Activated naive CD8-positive, alpha-beta T cell (primary cell): ENCODE measurements around the gene IL17C.
A peak's percentile ranks its signal among the peaks of the same experiment; 100 is the strongest.

Experiments used
- H3K27ac Mint-ChIP-seq: one replicate; pipeline ENCODE4 v1.8.0; 2021; ENCODE audit warnings: mixed read lengths
- H3K27me3 Mint-ChIP-seq: one replicate; pipeline ENCODE4 v1.8.0; 2021; ENCODE audit warnings: mixed read lengths
- H3K36me3 Mint-ChIP-seq: one replicate; pipeline ENCODE4 v1.8.0; 2021; ENCODE audit warnings: mixed read lengths
- H3K4me1 Mint-ChIP-seq: one replicate; pipeline ENCODE4 v1.8.0; 2021; ENCODE audit warnings: low read depth, mixed read lengths
- H3K4me3 Mint-ChIP-seq: one replicate; pipeline ENCODE4 v1.8.0; 2021; ENCODE audit warnings: mild to moderate bottlenecking, mixed read lengths
- H3K9me3 Mint-ChIP-seq: one replicate; pipeline ENCODE4 v1.8.0; 2021; ENCODE audit warnings: low read depth, mixed read lengths

The IL17C gene

DNA sequence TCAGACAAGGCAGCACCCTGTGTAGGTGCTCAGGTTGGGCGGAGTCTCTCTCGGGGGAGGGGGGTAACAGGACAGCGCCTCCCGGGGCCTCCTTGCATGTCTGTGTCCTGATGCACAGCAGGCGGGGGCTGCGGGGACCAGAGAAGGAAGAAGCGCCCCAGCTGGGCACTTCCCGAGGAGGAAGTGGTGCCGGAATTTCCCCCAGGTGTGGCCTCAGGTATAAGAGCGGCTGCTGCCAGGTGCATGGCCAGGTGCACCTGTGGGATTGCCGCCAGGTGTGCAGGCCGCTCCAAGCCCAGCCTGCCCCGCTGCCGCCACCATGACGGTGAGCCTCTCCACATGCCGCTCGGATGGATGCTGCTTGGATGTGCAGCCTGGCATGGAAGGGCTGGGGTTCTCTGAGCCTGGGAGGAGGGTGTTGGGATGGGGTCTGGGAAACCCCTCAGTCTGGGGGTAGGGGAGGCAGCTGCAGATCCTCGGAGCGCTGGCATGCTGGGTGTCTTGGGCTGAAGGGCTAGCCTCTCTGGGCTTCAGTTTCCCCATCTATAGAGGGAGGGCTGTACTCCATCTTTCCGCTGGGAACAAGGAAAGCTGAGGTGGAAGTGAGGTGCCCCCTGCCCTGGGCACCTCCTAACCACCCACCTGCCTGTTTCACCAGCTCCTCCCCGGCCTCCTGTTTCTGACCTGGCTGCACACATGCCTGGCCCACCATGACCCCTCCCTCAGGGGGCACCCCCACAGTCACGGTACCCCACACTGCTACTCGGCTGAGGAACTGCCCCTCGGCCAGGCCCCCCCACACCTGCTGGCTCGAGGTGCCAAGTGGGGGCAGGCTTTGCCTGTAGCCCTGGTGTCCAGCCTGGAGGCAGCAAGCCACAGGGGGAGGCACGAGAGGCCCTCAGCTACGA lies at the start of gene IL17C:
Gene IL17C, plus strand, starts transcription at position 250 of the 908 bp plus-strand sequence. Its CDS starts 70 bp downstream, at position 320.
- Mint-ChIP-seq H3K27me3 (no peaks in the 10 kb centered on the region), H3K36me3 (peaks cover 3% of the 10 kb centered on the region), H3K9me3 (no peaks in the 10 kb centered on the region), H3K4me3 (peak within 1 kb of the TSS; percentile 51), H3K4me1 (peaks cover 35% of the 10 kb centered on the region), H3K27ac (no peak within 1 kb of the TSS)

- Mint-ChIP-seq H3K9me3 (no peaks in the 10 kb centered on the region), H3K36me3 (peaks cover 10% of the 10 kb centered on the region), H3K4me1 (peaks cover 44% of the 10 kb centered on the region), H3K27me3 (no peaks in the 10 kb centered on the region), H3K4me3 (no peak overlapping the region), H3K27ac (peak overlapping the region; percentile 46)
These were observed 49.6 kb upstream of the IL17C start for GRCh38 chr16:88588754-88589153.

DNA sequence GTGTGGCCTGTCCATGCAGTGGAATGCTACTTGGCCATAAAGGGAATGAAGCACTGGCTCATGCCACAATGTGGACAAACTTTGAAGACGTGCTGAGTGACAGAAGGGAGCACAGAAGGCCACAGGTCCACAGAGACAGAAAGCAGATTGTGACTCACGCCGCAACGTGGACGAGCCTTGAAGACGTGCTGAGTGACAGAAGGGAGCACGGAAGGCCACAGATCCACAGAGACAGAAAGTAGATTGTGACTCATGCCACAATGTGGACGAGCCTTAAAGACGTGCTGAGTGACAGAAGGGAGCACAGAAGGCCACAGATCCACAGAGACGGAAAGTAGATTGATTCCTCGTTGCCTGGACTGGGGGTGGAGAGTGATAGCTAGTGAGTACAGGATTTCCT lies 48.9 kb upstream of the IL17C start:
- Mint-ChIP-seq H3K36me3 (peaks cover 10% of the 10 kb centered on the region), H3K27ac (peak overlapping the region; percentile 46), H3K27me3 (no peaks in the 10 kb centered on the region), H3K9me3 (no peaks in the 10 kb centered on the region), H3K4me1 (peaks cover 44% of the 10 kb centered on the region), H3K4me3 (no peak overlapping the region)

GRCh38 chr16:88591577-88592021 lies 46.8 kb upstream of the IL17C start:
- Mint-ChIP-seq H3K4me3 (peak overlapping the region; percentile 32), H3K9me3 (no peaks in the 10 kb centered on the region), H3K36me3 (peaks cover 10% of the 10 kb centered on the region), H3K27me3 (no peaks in the 10 kb centered on the region), H3K4me1 (peaks cover 40% of the 10 kb centered on the region), H3K27ac (no peak overlapping the region)

- peaks cover 7% of the 10 kb centered on the region for H3K36me3 Mint-ChIP-seq
- H3K9me3 Mint-ChIP-seq = no peaks in the 10 kb centered on the region
- peaks cover 31% of the 10 kb centered on the region for H3K4me1 Mint-ChIP-seq
- no peak overlapping the region for H3K4me3 Mint-ChIP-seq
- H3K27ac Mint-ChIP-seq = no peak overlapping the region
- H3K27me3 Mint-ChIP-seq = no peaks in the 10 kb centered on the region
These were observed 45.3 kb upstream of the IL17C start for GRCh38 chr16:88593061-88593460.

- Mint-ChIP-seq H3K36me3 (peaks cover 7% of the 10 kb centered on the region), H3K4me1 (peaks cover 28% of the 10 kb centered on the region), H3K9me3 (no peaks in the 10 kb centered on the region), H3K27me3 (no peaks in the 10 kb centered on the region), H3K4me3 (no peak overlapping the region), H3K27ac (no peak overlapping the region)
These were observed 44.9 kb upstream of the IL17C start for GRCh38 chr16:88593489-88593888.

- H3K27ac Mint-ChIP-seq = no peak overlapping the region
- H3K9me3 Mint-ChIP-seq = no peaks in the 10 kb centered on the region
- no peak overlapping the region for H3K4me3 Mint-ChIP-seq
- H3K36me3 Mint-ChIP-seq = peaks cover 7% of the 10 kb centered on the region
- H3K27me3 Mint-ChIP-seq = no peaks in the 10 kb centered on the region
- peaks cover 25% of the 10 kb centered on the region for H3K4me1 Mint-ChIP-seq
These were observed 44.5 kb upstream of the IL17C start for GRCh38 chr16:88593910-88594309.

GRCh38 chr16:88595101-88595500 lies 43.3 kb upstream of the IL17C start:
- no peaks in the 10 kb centered on the region for H3K27me3 Mint-ChIP-seq
- H3K27ac Mint-ChIP-seq = no peak overlapping the region
- H3K36me3 Mint-ChIP-seq = no peaks in the 10 kb centered on the region
- no peak overlapping the region for H3K4me3 Mint-ChIP-seq
- H3K9me3 Mint-ChIP-seq = no peaks in the 10 kb centered on the region
- peaks cover 15% of the 10 kb centered on the region for H3K4me1 Mint-ChIP-seq

- Mint-ChIP-seq H3K4me1 (peaks cover 14% of the 10 kb centered on the region), H3K27me3 (no peaks in the 10 kb centered on the region), H3K36me3 (no peaks in the 10 kb centered on the region), H3K4me3 (no peak overlapping the region), H3K27ac (no peak overlapping the region), H3K9me3 (no peaks in the 10 kb centered on the region)
These were observed 42.5 kb upstream of the IL17C start for GRCh38 chr16:88595921-88596320.

DNA sequence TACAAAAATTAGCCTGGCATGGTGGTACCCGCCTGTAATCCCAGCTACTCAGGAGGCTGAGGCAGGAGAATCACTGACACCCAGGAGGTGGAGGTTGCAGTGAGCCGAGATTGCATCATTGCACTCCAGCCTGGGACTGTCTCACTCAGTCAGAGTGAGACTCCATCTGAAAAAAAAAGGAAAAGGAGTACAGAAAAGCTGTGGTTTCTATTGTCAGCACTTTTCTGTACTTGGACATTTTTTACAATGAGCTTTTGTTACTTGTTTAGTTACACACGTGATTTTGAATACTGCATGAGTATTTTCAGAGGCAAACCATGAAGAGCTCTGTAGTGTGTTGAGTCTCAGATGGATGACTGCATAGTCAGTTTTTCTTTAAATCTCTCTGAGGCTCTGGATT lies 41.9 kb upstream of the IL17C start:
- Mint-ChIP-seq H3K27me3 (no peaks in the 10 kb centered on the region), H3K4me3 (no peak overlapping the region), H3K36me3 (no peaks in the 10 kb centered on the region), H3K9me3 (no peaks in the 10 kb centered on the region), H3K27ac (no peak overlapping the region), H3K4me1 (peaks cover 14% of the 10 kb centered on the region)

GRCh38 chr16:88597856-88598491 lies 40.4 kb upstream of the IL17C start:
- H3K36me3 Mint-ChIP-seq = no peaks in the 10 kb centered on the region
- no peaks in the 10 kb centered on the region for H3K27me3 Mint-ChIP-seq
- H3K9me3 Mint-ChIP-seq = no peaks in the 10 kb centered on the region
- H3K4me3 Mint-ChIP-seq = no peak overlapping the region
- H3K27ac Mint-ChIP-seq = no peak overlapping the region
- H3K4me1 Mint-ChIP-seq = peaks cover 6% of the 10 kb centered on the region

GRCh38 chr16:88599092-88599733 lies 39.2 kb upstream of the IL17C start:
- peaks cover 4% of the 10 kb centered on the region for H3K4me1 Mint-ChIP-seq
- no peak overlapping the region for H3K27ac Mint-ChIP-seq
- no peaks in the 10 kb centered on the region for H3K27me3 Mint-ChIP-seq
- H3K36me3 Mint-ChIP-seq = no peaks in the 10 kb centered on the region
- no peaks in the 10 kb centered on the region for H3K9me3 Mint-ChIP-seq
- no peak overlapping the region for H3K4me3 Mint-ChIP-seq

DNA sequence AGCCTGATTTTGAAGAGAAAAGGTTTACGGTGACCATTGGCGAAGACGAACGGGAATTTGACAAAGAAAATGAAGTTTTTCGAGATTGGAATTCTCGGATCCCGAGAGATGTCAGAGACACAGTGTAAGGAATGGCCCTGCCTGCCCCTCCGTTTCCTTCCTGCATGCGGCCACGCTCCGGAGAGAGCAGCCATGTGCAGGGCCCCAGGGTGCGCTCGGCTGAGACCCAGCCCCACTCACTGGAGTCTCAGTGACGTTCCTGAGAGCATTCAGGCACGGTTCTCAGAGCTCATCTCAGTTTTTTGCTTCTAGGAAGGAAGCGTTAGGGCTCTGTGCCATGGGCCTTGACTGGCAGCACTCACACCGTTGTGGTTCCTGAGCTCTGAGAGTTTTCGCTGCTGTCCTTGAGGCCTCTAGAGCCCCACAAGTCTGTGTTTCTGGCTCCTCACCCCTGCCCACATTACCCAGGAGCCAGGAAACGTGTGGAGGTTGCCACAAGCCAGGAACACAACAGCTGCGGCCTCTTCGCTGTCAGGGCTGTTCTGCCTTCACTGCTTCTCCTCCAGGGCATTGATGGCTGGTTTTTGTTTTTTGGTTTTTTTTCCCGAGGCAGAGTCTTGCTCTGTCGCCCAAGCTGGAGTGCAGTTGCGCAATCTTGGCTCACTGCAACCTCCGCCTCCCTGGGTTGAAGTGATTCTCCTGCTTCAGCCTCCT lies 38.4 kb upstream of the IL17C start:
- no peak overlapping the region for H3K4me3 Mint-ChIP-seq
- no peaks in the 10 kb centered on the region for H3K36me3 Mint-ChIP-seq
- H3K27ac Mint-ChIP-seq = no peak overlapping the region
- no peaks in the 10 kb centered on the region for H3K9me3 Mint-ChIP-seq
- H3K27me3 Mint-ChIP-seq = no peaks in the 10 kb centered on the region
- peaks cover 4% of the 10 kb centered on the region for H3K4me1 Mint-ChIP-seq

DNA sequence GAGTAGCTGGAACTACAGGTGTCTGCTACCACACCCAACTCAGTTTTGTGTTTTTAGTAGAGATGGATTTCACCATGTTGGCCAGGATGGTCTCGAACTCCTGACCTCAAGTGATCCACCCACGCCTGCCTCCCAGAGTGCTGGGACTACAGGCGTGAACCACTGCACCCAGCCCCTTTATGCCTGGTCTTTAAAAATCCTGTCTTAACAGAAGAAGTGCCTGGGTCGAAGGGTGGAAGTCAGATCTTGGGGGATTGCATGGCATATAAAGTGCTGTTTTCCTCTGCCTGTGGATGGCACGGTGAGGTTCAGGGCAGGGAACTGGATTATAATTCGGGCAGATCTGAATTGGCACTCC lies 37.9 kb upstream of the IL17C start:
- Mint-ChIP-seq H3K9me3 (no peaks in the 10 kb centered on the region), H3K27me3 (no peaks in the 10 kb centered on the region), H3K27ac (no peak overlapping the region), H3K4me1 (peaks cover 2% of the 10 kb centered on the region), H3K4me3 (no peak overlapping the region), H3K36me3 (no peaks in the 10 kb centered on the region)
